ENCODE results near the gene SMC6. TPM values are rescaled to one million over a fixed set of nuclear protein-coding genes. Genes with fewer than 3 reads are reported as not detected.

The SMC6 gene
- polyA plus RNA-seq, 3 donors = 3.8 to 6.1 (median 5.1) TPM

- TF ChIP-seq, protein P1, sequence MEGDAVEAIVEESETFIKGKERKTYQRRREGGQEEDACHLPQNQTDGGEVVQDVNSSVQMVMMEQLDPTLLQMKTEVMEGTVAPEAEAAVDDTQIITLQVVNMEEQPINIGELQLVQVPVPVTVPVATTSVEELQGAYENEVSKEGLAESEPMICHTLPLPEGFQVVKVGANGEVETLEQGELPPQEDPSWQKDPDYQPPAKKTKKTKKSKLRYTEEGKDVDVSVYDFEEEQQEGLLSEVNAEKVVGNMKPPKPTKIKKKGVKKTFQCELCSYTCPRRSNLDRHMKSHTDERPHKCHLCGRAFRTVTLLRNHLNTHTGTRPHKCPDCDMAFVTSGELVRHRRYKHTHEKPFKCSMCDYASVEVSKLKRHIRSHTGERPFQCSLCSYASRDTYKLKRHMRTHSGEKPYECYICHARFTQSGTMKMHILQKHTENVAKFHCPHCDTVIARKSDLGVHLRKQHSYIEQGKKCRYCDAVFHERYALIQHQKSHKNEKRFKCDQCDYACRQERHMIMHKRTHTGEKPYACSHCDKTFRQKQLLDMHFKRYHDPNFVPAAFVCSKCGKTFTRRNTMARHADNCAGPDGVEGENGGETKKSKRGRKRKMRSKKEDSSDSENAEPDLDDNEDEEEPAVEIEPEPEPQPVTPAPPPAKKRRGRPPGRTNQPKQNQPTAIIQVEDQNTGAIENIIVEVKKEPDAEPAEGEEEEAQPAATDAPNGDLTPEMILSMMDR (IDR thresholded peaks at IDR 0.05) = no peak
- no peaks in the 10 kb centered on the region for H3K4me1 Mint-ChIP-seq
Measured at GRCh38 chr2:17680119-17680518, 73.5 kb downstream of the SMC6 start.

GRCh38 chr2:17674817-17675216, 78.8 kb downstream of the SMC6 start:
- H3K9ac ChIP-seq (ENCODE audit: insufficient read depth, low read length, poor library complexity, severe bottlenecking) = no peak overlapping the region
- H3K27ac ChIP-seq (ENCODE audit: low read depth in 1 of 2, low read length in 2 of 2) = no peak overlapping the region
- H3K36me3 ChIP-seq (replicated peaks in 1 of 2; ENCODE audit: control insufficient read depth in 1 of 2, insufficient read depth in 2 of 2, low read length in 2 of 2) = peaks cover 18 to 56% of the 10 kb centered on the region in 2 donors
- no peak overlapping the region for H3K4me2 ChIP-seq (replicated peaks; ENCODE audit: extremely low read depth, low read length, poor library complexity, severe bottlenecking)
- TF ChIP-seq, protein P1 (IDR thresholded peaks at IDR 0.05) = no peak
- H3K4me3 Mint-ChIP-seq = no peak overlapping the region
- H3K36me3 Mint-ChIP-seq = peaks cover 37 to 48% of the 10 kb centered on the region in 2 donors
- H3K79me2 ChIP-seq (ENCODE audit: insufficient read depth, low read length) = no peaks in the 10 kb centered on the region
- H3K27me3 Mint-ChIP-seq (ENCODE audit: low read depth in 3 of 3) = peaks cover 0 to 2% (median 0%) of the 10 kb centered on the region in 3 donors
- H4K20me1 ChIP-seq (ENCODE audit: insufficient read depth, low read length) = no peaks in the 10 kb centered on the region
- H3K27me3 ChIP-seq (ENCODE audit: control insufficient read depth in 2 of 2, insufficient read depth in 2 of 2, low read length in 2 of 2) = no peaks in the 10 kb centered on the region
- H3K4me1 Mint-ChIP-seq = no peaks in the 10 kb centered on the region
- no peak for DNase-seq
- intact Hi-C loops (cut with micrococcal nuclease) = loop anchor here in 1 of 2 donors (10.0 kb wide), 1 partner anchor 900 kb away; no protein-coding TSS in a partner anchor
- no peaks in the 10 kb centered on the region for H3K4me1 ChIP-seq (ENCODE audit: control insufficient read depth in 1 of 2, insufficient read depth in 2 of 2, low read length in 2 of 2)
- H2AFZ ChIP-seq (ENCODE audit: insufficient read depth, low read depth, low read length, poor library complexity, severe bottlenecking) = no peak overlapping the region
- no peaks in the 10 kb centered on the region for H3K9me3 Mint-ChIP-seq
- no peak overlapping the region for H3K27ac Mint-ChIP-seq
- H3K4me3 ChIP-seq (replicated peaks in 1 of 3; ENCODE audit: low read depth in 2 of 3, low read length in 3 of 3) = no peak overlapping the region
- H3K9me3 ChIP-seq (replicated peaks in 1 of 2; ENCODE audit: control insufficient read depth in 1 of 2, insufficient read depth in 1 of 2, low read length in 2 of 2) = no peaks in the 10 kb centered on the region

More at GRCh38 chr2:17680119-17680518, 73.5 kb downstream of the SMC6 start:
- intact Hi-C loops (cut with micrococcal nuclease) = no loop called here
- Histone ChIP-seq H3K9me3 (replicated peaks in 1 of 2; ENCODE audit: control insufficient read depth in 1 of 2, insufficient read depth in 1 of 2, low read length in 2 of 2) (no peaks in the 10 kb centered on the region), H3K36me3 (replicated peaks in 1 of 2; ENCODE audit: control insufficient read depth in 1 of 2, insufficient read depth in 2 of 2, low read length in 2 of 2) (peaks cover 36 to 97% of the 10 kb centered on the region in 2 donors), H3K4me3 (replicated peaks in 1 of 3; ENCODE audit: low read depth in 2 of 3, low read length in 3 of 3) (no peak overlapping the region), H3K27ac (ENCODE audit: low read depth in 1 of 2, low read length in 2 of 2) (no peak overlapping the region), H3K27me3 (ENCODE audit: control insufficient read depth in 2 of 2, insufficient read depth in 2 of 2, low read length in 2 of 2) (no peaks in the 10 kb centered on the region), H3K79me2 (ENCODE audit: insufficient read depth, low read length) (no peaks in the 10 kb centered on the region), H3K4me1 (ENCODE audit: control insufficient read depth in 1 of 2, insufficient read depth in 2 of 2, low read length in 2 of 2) (no peaks in the 10 kb centered on the region), H2AFZ (ENCODE audit: insufficient read depth, low read depth, low read length, poor library complexity, severe bottlenecking) (no peak overlapping the region), H4K20me1 (ENCODE audit: insufficient read depth, low read length) (no peaks in the 10 kb centered on the region), H3K4me2 (replicated peaks; ENCODE audit: extremely low read depth, low read length, poor library complexity, severe bottlenecking) (no peak overlapping the region), H3K9ac (ENCODE audit: insufficient read depth, low read length, poor library complexity, severe bottlenecking) (no peak overlapping the region)
- H3K27me3 Mint-ChIP-seq (ENCODE audit: low read depth in 3 of 3) = no peaks in the 10 kb centered on the region
- WGBS (ENCODE audit: insufficient coverage) = no CpG with 5 or more reads among the region's 3 CpGs
- no peaks in the 10 kb centered on the region for H3K9me3 Mint-ChIP-seq
- peaks cover 64 to 80% of the 10 kb centered on the region in 2 donors for H3K36me3 Mint-ChIP-seq
- DNase-seq = no peak
- no peak overlapping the region for H3K4me3 Mint-ChIP-seq
- H3K27ac Mint-ChIP-seq = no peak overlapping the region

Measured in CD14-positive monocyte (primary cell).